Measurements from ENCODE around the gene USP10. TPM values are rescaled to one million over a fixed set of nuclear protein-coding genes. Genes with fewer than 3 reads are reported as not detected.

Gene USP10
- total and polyA plus RNA-seq, 3 donors from 2014 or later: 53.6 to 108 (median 101) TPM

DNA sequence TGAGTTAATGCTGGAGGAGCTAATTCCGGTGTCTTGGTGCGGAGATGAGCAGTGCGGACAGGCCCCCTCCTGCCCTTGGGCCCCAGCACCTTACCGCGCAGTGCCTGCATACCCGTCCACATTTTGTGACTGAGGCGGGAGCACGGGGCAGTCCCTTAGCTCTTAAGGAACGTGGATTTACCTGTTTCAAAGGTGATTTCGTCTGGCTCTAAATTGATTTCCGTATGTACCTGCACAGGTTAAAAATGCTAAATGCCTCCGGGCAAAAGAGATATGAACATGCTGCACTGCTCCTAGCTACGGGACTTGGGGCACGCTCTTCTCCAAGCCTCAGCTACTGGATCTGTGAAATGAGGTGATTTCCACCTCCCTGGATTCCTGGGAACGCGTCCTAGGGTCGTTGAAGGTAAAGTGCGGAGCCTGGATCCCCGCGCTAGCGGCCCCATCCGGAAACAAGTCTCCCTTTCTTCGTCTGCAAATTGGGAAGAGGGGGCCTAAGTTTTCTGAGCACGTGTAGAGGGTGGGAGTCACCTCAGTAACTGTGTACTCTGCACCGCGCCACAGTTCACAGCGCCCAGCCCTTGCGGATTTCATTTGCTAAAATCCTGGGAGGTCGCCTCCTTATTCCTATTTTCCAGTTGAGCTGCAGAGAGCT lies 119.3 kb downstream of the USP10 start:
- H3K4me1 ChIP-seq: peaks cover 21% of the 10 kb centered on the region
- no peaks in the 10 kb centered on the region for H3K36me3 ChIP-seq (ENCODE audit: low read depth, missing control alignments)
- no peaks in the 10 kb centered on the region for H3K9me3 ChIP-seq
- no peaks in the 10 kb centered on the region for H3K27me3 ChIP-seq
- peak overlapping the region; percentile 70 to 71 for H3K4me3 ChIP-seq
- intact Hi-C loops (cut with DNase I; ENCODE audit: low total_unique reads): no loop called here
- no peak for DNase-seq
- TF ChIP-seq CTCF (IDR thresholded peaks at IDR 0.05) (no peak), POLR2A (IDR thresholded peaks at IDR 0.05) (no peak)
- 56 to 57% methylated on average over 27 to 29 of the region's 29 CpGs for WGBS, 2 donors
- no peak overlapping the region for H3K27ac ChIP-seq

DNA sequence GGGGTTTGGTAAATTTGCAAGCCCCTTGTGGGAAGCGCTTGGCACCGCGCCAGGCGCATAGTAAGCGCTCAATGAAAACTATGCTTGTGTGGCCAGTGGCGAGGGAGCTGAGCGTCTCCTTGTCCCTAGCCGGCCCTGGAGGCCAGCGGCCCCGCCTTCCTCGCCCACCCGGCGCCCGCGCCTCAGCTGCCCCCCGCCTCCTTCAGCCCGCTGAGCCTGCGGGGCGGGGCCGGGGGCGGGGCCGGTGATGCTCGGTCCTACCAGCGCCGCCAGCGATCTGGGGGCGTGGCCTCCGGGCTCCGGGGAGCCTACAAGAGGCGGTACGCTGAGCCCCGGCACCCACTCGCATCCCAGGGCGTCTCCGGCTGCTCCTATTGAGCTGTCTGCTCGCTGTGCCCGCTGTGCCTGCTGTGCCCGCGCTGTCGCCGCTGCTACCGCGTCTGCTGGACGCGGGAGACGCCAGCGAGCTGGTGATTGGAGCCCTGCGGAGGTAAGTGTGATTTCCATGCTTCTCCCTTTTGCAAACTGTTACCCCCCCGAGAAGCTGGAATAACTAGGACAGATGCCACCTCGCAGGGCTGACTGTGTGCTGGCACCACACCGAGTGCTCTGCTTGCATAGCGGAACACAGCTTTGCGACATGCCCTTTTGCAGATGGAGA lies 120.0 kb downstream of the USP10 start, which contains the start of gene CRISPLD2:
TSS of gene CRISPLD2 (plus strand) at position 342 of the 661 bp plus-strand sequence. CDS start 18,511 bp downstream, outside the sequence.
- H3K4me3 ChIP-seq: peak within 1 kb of the TSS; percentile 70 to 71
- H3K27me3 ChIP-seq: no peaks in the 10 kb centered on the region
- peak within 1 kb of the TSS; percentile 68 to 73 for H3K27ac ChIP-seq
- H3K36me3 ChIP-seq (ENCODE audit: low read depth, missing control alignments): no peaks in the 10 kb centered on the region
- intact Hi-C loops (cut with DNase I; ENCODE audit: low total_unique reads): no loop called here
- peak; percentile 96 for DNase-seq
- 2 to 4% methylated on average over 12 to 51 of the region's 53 CpGs for WGBS, 2 donors
- no peaks in the 10 kb centered on the region for H3K9me3 ChIP-seq
- TF ChIP-seq POLR2A (IDR thresholded peaks at IDR 0.05) (peak; percentile 79), CTCF (IDR thresholded peaks at IDR 0.05) (no peak)
- H3K4me1 ChIP-seq: peaks cover 27% of the 10 kb centered on the region

DNA sequence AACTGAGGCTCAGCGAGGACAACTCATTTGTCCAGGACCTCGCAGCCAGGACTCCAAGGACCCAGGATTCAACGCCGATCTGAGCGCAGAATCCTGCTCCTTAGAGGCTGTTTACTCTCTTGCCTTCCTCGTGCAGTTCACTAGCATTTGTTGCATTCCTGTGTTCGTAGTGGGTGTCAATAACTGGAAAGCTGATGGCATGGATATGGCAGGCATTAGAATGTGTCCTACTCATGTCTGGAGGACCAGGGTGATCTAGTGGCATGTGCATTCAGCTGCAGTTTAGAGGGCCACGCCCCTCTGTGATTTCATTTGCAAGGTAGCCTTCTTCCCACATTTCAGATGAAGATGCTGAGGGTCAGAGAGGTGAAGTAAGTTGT lies 120.5 kb downstream of the USP10 start:
- Histone ChIP-seq H3K36me3 (ENCODE audit: low read depth, missing control alignments) (no peaks in the 10 kb centered on the region), H3K27me3 (no peaks in the 10 kb centered on the region), H3K27ac (peak overlapping the region; percentile 68 to 73), H3K4me1 (peaks cover 28% of the 10 kb centered on the region), H3K4me3 (peak overlapping the region; percentile 70 to 71), H3K9me3 (no peaks in the 10 kb centered on the region)
- 11 to 12% methylated on average over 8 of the region's 8 CpGs for WGBS, 2 donors
- no peak for DNase-seq
- TF ChIP-seq POLR2A (IDR thresholded peaks at IDR 0.05) (no peak), CTCF (IDR thresholded peaks at IDR 0.05) (no peak)
- intact Hi-C loops (cut with DNase I; ENCODE audit: low total_unique reads): no loop called here

DNA sequence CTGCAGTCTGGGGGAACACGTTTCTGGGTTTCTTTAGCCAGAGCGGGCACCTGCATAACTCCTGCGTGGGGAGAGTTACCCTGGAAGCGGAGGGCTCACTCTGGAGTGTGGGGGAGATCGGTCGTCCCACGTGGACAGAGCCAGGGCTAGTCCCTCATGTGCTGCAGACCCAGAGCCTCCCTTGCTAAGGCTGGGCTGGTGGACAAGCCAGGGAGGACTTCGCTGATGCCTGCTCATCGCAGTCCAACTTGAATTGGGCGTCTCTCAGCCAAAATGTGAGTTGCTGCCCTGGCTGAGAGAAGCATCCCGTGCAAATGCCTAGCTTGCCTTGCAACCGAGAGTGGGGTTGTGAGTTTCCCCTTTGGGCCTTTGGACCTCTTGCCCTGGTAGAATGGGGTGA lies 121.0 kb downstream of the USP10 start:
- WGBS, 2 donors: 0 to 51% methylated on average over 1 to 12 of the region's 12 CpGs
- no peak for DNase-seq
- Histone ChIP-seq H3K36me3 (ENCODE audit: low read depth, missing control alignments) (no peaks in the 10 kb centered on the region), H3K4me3 (peak overlapping the region; percentile 70 to 71), H3K27me3 (no peaks in the 10 kb centered on the region), H3K4me1 (peaks cover 27% of the 10 kb centered on the region), H3K27ac (peak overlapping the region; percentile 68 to 73), H3K9me3 (no peaks in the 10 kb centered on the region)
- no peak for TF ChIP-seq POLR2A (IDR thresholded peaks at IDR 0.05)
- TF ChIP-seq CTCF (IDR thresholded peaks at IDR 0.05): no peak
- intact Hi-C loops (cut with DNase I; ENCODE audit: low total_unique reads): no loop called here
